NCI-H1436 (cell line): ENCODE measurements around the gene RNF11.

Experiments used
- DNase-seq: peaks from one replicate; lab custom pipeline; 2025; lab: John Stamatoyannopoulos, UW

RNF11 gene

DNA sequence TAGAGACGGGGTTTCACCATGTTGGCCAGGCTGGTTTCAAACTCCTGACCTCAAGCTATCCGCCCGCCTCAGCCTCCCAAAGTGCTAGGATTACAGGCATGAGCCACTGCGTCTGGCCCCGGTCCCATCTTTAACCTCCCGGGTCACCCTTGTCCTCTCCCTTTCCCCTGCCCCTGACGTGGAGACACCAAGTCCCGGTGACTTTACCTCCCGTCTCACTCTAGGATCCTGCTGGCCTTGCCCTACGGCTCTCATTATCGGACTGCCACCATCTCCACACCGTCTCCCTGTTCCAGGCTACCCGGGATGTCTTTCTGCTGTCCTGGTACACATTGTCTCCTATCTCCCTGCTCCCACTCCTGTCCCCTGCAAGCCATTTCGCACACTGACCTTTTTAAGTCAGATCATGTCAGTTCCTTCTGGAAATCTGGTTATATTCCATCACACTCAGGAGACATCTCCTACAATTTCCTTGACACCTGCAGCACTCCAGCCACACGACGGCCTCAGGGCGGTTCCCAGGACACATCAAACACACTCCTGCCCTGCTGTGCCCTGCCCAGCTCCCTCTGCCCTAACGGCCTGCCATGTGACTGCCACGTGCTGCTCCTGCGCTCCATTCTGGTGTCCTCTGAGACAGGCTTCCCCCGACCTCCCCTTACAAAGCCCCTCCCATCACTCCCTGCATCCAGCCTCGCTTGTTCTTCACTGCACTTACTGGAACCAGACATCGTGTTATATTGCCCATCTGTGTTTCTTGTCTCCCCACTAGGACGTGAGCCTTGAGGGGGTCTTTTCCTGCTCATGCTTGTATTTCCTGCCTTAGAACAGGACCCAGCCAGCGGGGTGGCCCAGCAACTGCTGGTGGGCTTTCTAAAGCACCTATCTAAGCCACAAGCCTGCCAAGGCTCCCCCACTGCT is 61.6 kb downstream of the RNF11 start:
- no peak for DNase-seq

GRCh38 chr1:51298322-51298705 is 62.2 kb downstream of the RNF11 start:
- DNase-seq, result no peak

GRCh38 chr1:51299185-51299885 is 63.3 kb downstream of the RNF11 start:
- DNase-seq, result no peak

- no peak for DNase-seq
Measured at GRCh38 chr1:51299981-51300670, 64.1 kb downstream of the RNF11 start.

DNA sequence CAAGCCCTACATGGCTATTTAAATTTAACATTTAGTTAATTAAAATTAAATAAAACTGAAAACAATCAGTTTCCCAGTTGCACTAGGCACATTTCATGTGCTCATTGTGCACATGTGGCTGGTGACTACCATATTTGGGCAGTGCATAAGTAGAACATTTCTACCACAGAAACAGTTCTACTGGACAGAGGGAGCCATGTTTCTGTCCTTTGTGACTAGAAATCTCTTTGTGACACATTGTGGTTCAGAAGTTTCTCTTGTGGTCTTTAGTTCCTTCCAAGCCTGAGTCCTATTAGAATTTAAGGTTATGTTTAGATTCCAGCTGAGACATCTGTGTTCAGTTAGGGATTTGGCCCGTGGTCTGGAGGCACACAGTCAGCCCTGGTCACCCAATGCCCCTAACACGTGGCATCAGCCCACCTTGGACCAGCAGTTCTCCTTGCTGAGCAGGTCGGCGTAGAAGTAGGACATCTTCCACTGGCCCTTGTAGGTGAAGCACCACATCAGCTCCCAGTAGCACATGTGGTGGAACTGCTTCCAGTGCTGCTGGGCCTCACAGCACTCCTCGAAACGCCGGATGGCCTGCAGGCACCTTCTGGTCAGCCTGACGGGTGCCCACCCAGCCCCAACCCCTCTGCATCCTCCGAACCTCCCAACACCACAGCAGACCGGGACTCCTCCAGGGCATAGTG is 65.2 kb downstream of the RNF11 start:
- DNase-seq, result no peak

DNA sequence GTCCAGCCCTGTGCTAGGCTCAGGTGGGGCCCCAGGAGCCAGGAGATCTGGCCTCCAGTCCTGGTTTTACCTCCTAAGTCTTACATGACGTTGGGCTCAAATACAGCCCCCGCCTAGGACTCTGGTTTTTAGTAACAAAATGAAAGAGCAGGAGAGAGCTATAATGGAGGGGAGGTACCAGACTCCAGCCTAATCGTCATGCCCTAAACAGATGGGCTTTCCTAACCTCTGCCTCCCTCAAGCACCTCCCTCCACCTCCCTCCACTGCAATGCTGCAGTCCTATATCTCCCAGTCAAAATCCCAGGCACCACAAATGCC is 65.7 kb downstream of the RNF11 start:
- no peak for DNase-seq

DNA sequence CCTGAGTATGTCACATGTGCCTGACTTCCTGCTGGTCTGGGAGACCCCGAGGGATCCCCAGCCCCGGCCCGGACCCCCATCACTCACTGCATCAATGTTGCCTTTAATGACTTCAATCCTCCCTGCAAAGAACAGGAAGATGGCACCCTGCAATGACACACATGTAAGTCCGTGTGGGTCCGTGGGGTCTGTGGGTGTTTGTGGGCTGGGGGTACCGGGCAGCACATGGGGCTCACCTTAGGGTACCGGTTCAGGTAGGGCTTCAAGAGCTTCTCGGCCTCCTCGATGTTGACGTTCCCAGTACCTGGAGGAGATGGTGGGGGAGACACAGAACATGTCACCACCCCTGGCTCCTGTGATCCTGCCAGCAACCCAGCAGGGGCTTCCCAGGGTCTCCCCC is 66.2 kb downstream of the RNF11 start:
- no peak for DNase-seq

GRCh38 chr1:51302746-51303145 is 66.7 kb downstream of the RNF11 start:
- DNase-seq, result no peak

- no peak for DNase-seq
Measured at GRCh38 chr1:51303315-51303714, 67.2 kb downstream of the RNF11 start.

- DNase-seq, result no peak
Measured at GRCh38 chr1:51303751-51304251, 67.7 kb downstream of the RNF11 start.

- no peak for DNase-seq
Measured at GRCh38 chr1:51304360-51304759, 68.3 kb downstream of the RNF11 start.

- no peak for DNase-seq
Measured at GRCh38 chr1:51305371-51305823, 69.3 kb downstream of the RNF11 start.

DNA sequence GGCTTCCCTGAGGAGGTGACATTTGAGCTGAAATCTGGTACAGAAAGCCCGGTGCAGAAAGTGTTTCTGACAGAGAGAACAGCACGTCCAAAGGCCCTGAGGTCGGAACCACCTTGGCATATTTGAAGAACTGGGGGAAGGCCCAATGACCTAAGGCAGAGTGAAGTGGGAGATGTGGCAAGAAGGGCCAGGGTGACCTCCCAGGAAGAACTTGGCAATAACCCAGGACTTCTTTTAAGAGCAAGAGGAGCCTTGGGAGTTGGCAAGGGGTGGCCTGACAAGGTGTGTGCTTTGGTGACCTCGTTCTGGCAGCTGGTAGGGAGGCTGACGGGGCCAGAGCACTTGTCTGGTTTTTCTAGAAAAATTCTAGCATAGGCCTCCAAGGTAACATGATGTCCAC is 70.9 kb downstream of the RNF11 start:
- no peak for DNase-seq

DNA sequence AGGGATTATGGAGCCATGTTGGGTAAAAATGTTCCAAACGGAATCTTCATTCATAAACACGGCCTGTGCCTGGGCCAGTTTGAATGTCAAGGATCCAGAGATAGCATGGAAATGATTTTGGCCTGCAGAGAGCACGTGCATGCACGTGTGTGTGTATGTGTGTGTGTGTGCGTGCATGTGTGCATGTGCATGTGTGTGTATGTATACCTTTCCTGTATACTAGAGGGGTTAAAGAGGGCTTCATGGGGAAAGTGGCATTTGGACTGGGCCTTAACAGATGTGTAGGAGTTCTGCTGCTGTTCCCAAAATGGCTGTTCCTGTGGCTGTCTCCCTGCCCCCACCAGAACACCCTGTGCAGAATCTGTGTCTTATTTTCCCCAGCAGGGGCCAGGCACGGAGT is 72.6 kb downstream of the RNF11 start:
- no peak for DNase-seq

GRCh38 chr1:51309291-51309690 is 73.2 kb downstream of the RNF11 start:
- DNase-seq, result no peak

DNA sequence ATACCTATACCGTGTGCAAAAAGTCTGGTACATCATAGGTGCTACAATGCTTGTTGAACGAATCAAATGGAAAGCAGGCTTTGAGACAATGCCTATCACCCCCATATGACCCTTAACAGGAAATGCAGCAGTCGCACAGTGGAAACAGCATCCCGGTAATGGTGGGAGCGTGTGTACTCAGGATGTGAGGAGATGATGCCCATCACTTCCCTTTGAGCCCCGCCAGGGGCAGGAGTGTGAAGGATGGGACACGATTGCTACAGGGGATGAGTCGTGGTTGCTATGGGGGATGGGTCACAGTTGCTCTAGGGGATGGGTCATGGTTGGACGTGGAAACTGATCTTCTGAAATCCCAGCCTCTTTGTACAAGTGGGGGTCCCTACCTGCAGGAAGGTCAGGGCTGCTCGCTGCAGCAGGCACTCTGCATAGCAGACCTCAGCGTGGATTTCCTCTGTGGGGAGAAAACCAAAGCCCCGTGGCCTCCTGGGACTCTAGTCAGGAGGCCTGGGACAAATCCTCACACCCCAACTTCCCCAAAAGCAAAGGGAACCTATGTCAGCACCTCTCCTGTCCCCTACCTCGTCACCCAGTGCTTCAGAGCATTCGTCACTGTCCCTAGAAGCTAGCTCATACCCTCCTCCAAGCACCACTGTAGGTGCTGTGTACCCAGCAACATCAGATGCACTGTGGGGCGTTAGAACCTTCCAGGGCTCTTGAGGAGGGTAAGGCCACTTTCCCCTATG is 75.0 kb downstream of the RNF11 start:
- DNase-seq, result no peak

- no peak for DNase-seq
Measured at GRCh38 chr1:51311826-51312225, 75.8 kb downstream of the RNF11 start.

DNA sequence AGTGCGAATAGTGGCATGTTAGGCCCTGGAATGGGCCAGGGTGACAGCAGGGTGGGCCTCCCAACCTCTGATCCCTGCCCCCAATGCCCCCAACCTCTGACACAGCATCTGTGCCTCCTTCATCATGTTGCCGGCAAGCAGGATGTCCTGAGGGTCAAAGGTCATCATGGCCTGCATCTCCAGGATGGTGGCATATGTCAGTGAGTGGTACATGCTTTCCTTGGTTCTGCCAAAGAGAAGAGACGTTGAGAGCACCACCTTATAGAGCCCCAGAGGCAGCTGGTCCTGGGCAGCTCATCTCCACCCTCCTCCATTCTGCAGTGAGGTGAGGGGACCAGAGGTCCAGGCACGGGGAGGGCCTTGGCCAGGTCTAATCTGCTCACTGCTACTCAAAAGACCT is 76.6 kb downstream of the RNF11 start:
- no peak for DNase-seq

- no peak for DNase-seq
Measured at GRCh38 chr1:51313268-51313852, 77.3 kb downstream of the RNF11 start.

- no peak for DNase-seq
Measured at GRCh38 chr1:51313961-51314777, 78.1 kb downstream of the RNF11 start.
